Neural progenitor cell (in vitro differentiated cells): ENCODE data around the gene STAT4. TPM values are rescaled to one million over a fixed set of nuclear protein-coding genes. Genes with fewer than 3 reads are reported as not detected.

ENCODE experiments used
- DNase-seq: peaks from one replicate; pipeline ENCODE4 v3.0.0-alpha.2; 2016; ENCODE audit warnings: low spot score
- H2AFZ ChIP-seq: fragments of 200-600 bp; sonication (generic); replicated peaks from 2 replicates; pipeline ENCODE4 v1.6.1; 2016; ENCODE audit warnings: antibody characterized with exemption
- H3F3A ChIP-seq: fragments of 200-600 bp; sonication (generic); 2 replicates; pipeline ENCODE4 v1.6.1; 2016; ENCODE audit warnings: antibody characterized with exemption, low read depth
- H3K27ac ChIP-seq: fragments of 200-600 bp; sonication (generic); 2 replicates; pipeline ENCODE4 v1.5.1; 2016; ENCODE audit warnings: mild to moderate bottlenecking
- H3K27me3 ChIP-seq: fragments of 200-600 bp; sonication (generic); 2 replicates; pipeline ENCODE4 v1.6.1; 2016; ENCODE audit warnings: mild to moderate bottlenecking, moderate library complexity
- H3K36me3 ChIP-seq: fragments of 200-600 bp; sonication (generic); 2 replicates; pipeline ENCODE4 v1.5.1; 2016
- H3K4me1 ChIP-seq: fragments of 200-600 bp; sonication (generic); 2 replicates; pipeline ENCODE4 v1.6.1; 2016; ENCODE audit warnings: mixed run types
- H3K4me2 ChIP-seq: fragments of 200-600 bp; sonication (generic); 2 replicates; pipeline ENCODE4 v1.6.1; 2016
- H3K4me3 ChIP-seq: fragments of 200-600 bp; sonication (generic); 2 replicates; pipeline ENCODE4 v1.5.1; 2016
- H3K79me2 ChIP-seq: fragments of 200-600 bp; sonication (generic); 2 replicates; pipeline ENCODE4 v1.6.1; 2016; ENCODE audit warnings: low read depth
- H3K9ac ChIP-seq: fragments of 200-600 bp; sonication (generic); 2 replicates; pipeline ENCODE4 v1.6.1; 2016
- H3K9me3 ChIP-seq: fragments of 200-600 bp; sonication (generic); 2 replicates; pipeline ENCODE4 v1.5.1; 2016; ENCODE audit warnings: low read depth
- H4K20me1 ChIP-seq: fragments of 200-600 bp; sonication (generic); 2 replicates; pipeline ENCODE4 v1.6.1; 2016; ENCODE audit warnings: low read depth
- H3K27ac Mint-ChIP-seq: 3 replicates; pipeline ENCODE4 v1.8.0; 2021; ENCODE audit warnings: mixed read lengths
- H3K27me3 Mint-ChIP-seq: 2 replicates; pipeline ENCODE4 v1.8.0; 2022; ENCODE audit warnings: low read depth, mild to moderate bottlenecking, inconsistent platforms, moderate library complexity, mixed read lengths; ENCODE audit not compliant: insufficient read depth
- H3K36me3 Mint-ChIP-seq: 3 replicates; pipeline ENCODE4 v1.8.0; 2021; ENCODE audit warnings: mixed read lengths
- H3K4me1 Mint-ChIP-seq: 3 replicates; pipeline ENCODE4 v1.8.0; 2021; ENCODE audit warnings: mixed read lengths
- H3K4me3 Mint-ChIP-seq: 3 replicates; pipeline ENCODE4 v1.8.0; 2021; ENCODE audit warnings: mild to moderate bottlenecking, moderate library complexity, mixed read lengths
- H3K9me3 Mint-ChIP-seq: 3 replicates; pipeline ENCODE4 v1.8.0; 2020; ENCODE audit warnings: mixed read lengths
- CTCF ChIP-seq: fragments of 200-600 bp; sonication (generic); IDR thresholded peaks from 2 replicates; pipeline ENCODE4 v1.5.1; 2017; ENCODE audit warnings: antibody characterized with exemption, mild to moderate bottlenecking
- EZH2 ChIP-seq: fragments of 200-600 bp; sonication (generic); IDR thresholded peaks from 2 replicates; pipeline ENCODE4 v1.6.1; 2017; ENCODE audit warnings: antibody characterized with exemption, mild to moderate bottlenecking, moderate library complexity
- EZH2phosphoT487 ChIP-seq: fragments of 200-600 bp; sonication (generic); IDR thresholded peaks from 2 replicates; pipeline ENCODE4 v1.6.1; 2017; ENCODE audit warnings: antibody characterized with exemption
- total RNA-seq: library from RNA; depleted of rRNA; stranded (reverse); fragments of >200 nt; gene quantifications from 2 replicates; pipeline ENCODE4 v1.2.3, GENCODE V29; 2015; ENCODE audit warnings: low replicate concordance

The STAT4 gene
- total RNA-seq, 1 donor from 2014 or later = 0.32 TPM

- no peaks in the 10 kb centered on the region for H3K36me3 Mint-ChIP-seq
- Histone ChIP-seq H3K36me3 (no peaks in the 10 kb centered on the region), H3K4me1 (no peaks in the 10 kb centered on the region), H3K27me3 (no peaks in the 10 kb centered on the region), H3K27ac (no peak overlapping the region), H3F3A (no peaks in the 10 kb centered on the region), H3K9me3 (no peaks in the 10 kb centered on the region), H3K9ac (no peak overlapping the region), H4K20me1 (no peaks in the 10 kb centered on the region), H3K4me3 (no peak overlapping the region), H3K4me2 (no peak overlapping the region), H3K79me2 (no peaks in the 10 kb centered on the region), H2AFZ (no peak overlapping the region)
- no peaks in the 10 kb centered on the region for H3K9me3 Mint-ChIP-seq
- no peak overlapping the region for H3K4me3 Mint-ChIP-seq
- no peaks in the 10 kb centered on the region for H3K4me1 Mint-ChIP-seq
- no peak for DNase-seq
- no peaks in the 10 kb centered on the region for H3K27me3 Mint-ChIP-seq
- H3K27ac Mint-ChIP-seq = no peak overlapping the region
- no peak for TF ChIP-seq EZH2
- no peak for TF ChIP-seq CTCF
- no peak for TF ChIP-seq EZH2phosphoT487
Measured at GRCh38 chr2:191128911-191129304, 21.9 kb downstream of the STAT4 start.

- H3K36me3 ChIP-seq = no peaks in the 10 kb centered on the region
- no peak overlapping the region for H3K27ac Mint-ChIP-seq
- no peaks in the 10 kb centered on the region for H3K9me3 Mint-ChIP-seq
- H3K36me3 Mint-ChIP-seq = no peaks in the 10 kb centered on the region
- peak overlapping the region; percentile 17 for H2AFZ ChIP-seq
- H3K4me2 ChIP-seq = no peak overlapping the region
- H3K27ac ChIP-seq = no peak overlapping the region
- H3K4me3 ChIP-seq = no peak overlapping the region
- no peaks in the 10 kb centered on the region for H3K27me3 ChIP-seq
- H3F3A ChIP-seq = no peaks in the 10 kb centered on the region
- TF ChIP-seq EZH2 = no peak
- TF ChIP-seq EZH2phosphoT487 = no peak
- no peak for TF ChIP-seq CTCF
- H3K27me3 Mint-ChIP-seq = peaks cover under 1% of the 10 kb centered on the region
- H3K4me1 ChIP-seq = no peaks in the 10 kb centered on the region
- no peaks in the 10 kb centered on the region for H3K79me2 ChIP-seq
- DNase-seq = no peak
- no peak overlapping the region for H3K4me3 Mint-ChIP-seq
- H4K20me1 ChIP-seq = no peaks in the 10 kb centered on the region
- no peaks in the 10 kb centered on the region for H3K4me1 Mint-ChIP-seq
- H3K9ac ChIP-seq = no peak overlapping the region
- no peaks in the 10 kb centered on the region for H3K9me3 ChIP-seq
Measured at GRCh38 chr2:191128172-191128910, 22.5 kb downstream of the STAT4 start.

- Histone ChIP-seq H2AFZ (no peak overlapping the region), H3K9me3 (no peaks in the 10 kb centered on the region), H3K4me3 (no peak overlapping the region), H3K36me3 (no peaks in the 10 kb centered on the region), H3K4me1 (no peaks in the 10 kb centered on the region), H4K20me1 (no peaks in the 10 kb centered on the region), H3K9ac (no peak overlapping the region), H3K27ac (no peak overlapping the region), H3K4me2 (no peak overlapping the region), H3K79me2 (no peaks in the 10 kb centered on the region), H3F3A (no peaks in the 10 kb centered on the region), H3K27me3 (no peaks in the 10 kb centered on the region)
- Mint-ChIP-seq H3K4me1 (no peaks in the 10 kb centered on the region), H3K4me3 (no peak overlapping the region), H3K27me3 (peaks cover 3% of the 10 kb centered on the region), H3K27ac (no peak overlapping the region), H3K36me3 (no peaks in the 10 kb centered on the region), H3K9me3 (no peaks in the 10 kb centered on the region)
- TF ChIP-seq EZH2 (no peak), EZH2phosphoT487 (no peak)
- DNase-seq = no peak
Measured at GRCh38 chr2:191127235-191127634, 23.6 kb downstream of the STAT4 start.

GRCh38 chr2:191126386-191127085 lies 24.3 kb downstream of the STAT4 start:
- TF ChIP-seq EZH2phosphoT487 (no peak), CTCF (no peak)
- Histone ChIP-seq H3K9ac (no peak overlapping the region), H4K20me1 (no peaks in the 10 kb centered on the region), H3K79me2 (no peaks in the 10 kb centered on the region), H3K27ac (no peak overlapping the region), H3K27me3 (no peaks in the 10 kb centered on the region), H3K9me3 (no peaks in the 10 kb centered on the region), H3K4me3 (no peak overlapping the region), H3F3A (no peaks in the 10 kb centered on the region), H3K36me3 (no peaks in the 10 kb centered on the region), H3K4me1 (no peaks in the 10 kb centered on the region), H3K4me2 (no peak overlapping the region), H2AFZ (no peak overlapping the region)
- H3K4me3 Mint-ChIP-seq = no peak overlapping the region
- no peak for DNase-seq
- no peak overlapping the region for H3K27ac Mint-ChIP-seq
- H3K27me3 Mint-ChIP-seq = peaks cover 3% of the 10 kb centered on the region
- no peaks in the 10 kb centered on the region for H3K36me3 Mint-ChIP-seq
- H3K9me3 Mint-ChIP-seq = no peaks in the 10 kb centered on the region
- H3K4me1 Mint-ChIP-seq = no peaks in the 10 kb centered on the region
